ENCODE measurements around the gene CLMN. TPM values are rescaled to one million over a fixed set of nuclear protein-coding genes. Genes with fewer than 3 reads are reported as not detected.
A peak's percentile ranks its signal among the peaks of the same experiment; 100 is the strongest.

Gene CLMN
- total RNA-seq, 4 donors from 2014 or later: 6.5 to 10.0 (median 7.9) TPM

DNA sequence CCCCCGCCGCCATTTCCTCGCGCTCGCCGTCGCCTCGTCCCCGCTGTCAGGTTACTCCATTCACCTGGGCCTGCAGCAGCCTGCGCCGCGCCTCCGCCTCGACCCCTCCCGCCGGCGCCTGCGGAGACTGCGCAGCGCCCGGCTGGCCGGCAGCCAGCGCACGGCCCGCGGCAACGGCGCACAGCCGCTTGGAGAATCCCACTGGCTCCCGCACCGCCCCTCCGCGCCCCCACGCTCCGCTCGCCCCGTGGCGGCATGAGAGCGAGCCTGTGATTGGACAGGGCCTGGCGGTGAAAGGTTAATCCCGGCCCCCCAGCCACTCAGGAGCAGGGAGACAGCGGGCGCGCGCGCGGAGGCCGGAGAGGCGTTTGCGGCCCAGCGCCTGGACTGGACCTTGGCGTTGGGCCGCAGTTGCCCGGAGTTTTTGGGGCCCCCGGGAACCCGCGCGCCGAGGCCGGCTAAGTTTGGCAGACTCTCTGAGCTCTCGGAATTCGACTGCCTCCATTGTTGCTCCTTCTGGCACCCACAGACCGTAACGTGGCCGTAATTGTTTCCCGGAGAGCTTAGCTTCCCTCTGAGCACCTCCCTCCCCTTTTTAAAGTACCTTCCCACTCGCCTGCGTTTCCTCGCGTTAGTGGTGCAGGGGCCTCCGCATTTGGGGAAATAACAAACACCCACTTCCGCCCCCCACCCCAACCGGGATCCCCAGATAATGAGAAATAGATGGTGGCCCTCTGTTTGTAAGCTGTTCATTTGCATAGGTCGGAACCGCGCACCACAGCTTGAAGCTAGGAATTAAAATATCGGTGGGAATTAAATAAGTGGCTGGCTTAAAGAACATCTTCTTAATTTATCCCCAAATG lies 162.2 kb downstream of the CLMN start, which contains the start of gene DICER1:
Gene DICER1, minus strand, starts transcription at position 203 of the 863 bp plus-strand sequence. CDS start 24,071 bp downstream, outside the sequence.
- 0% methylated on average over 20 of the region's 77 CpGs for WGBS
- intact Hi-C loops (cut with DNase I): no loop called here
- Histone ChIP-seq H3K9me3 (no peaks in the 10 kb centered on the region), H3K36me3 (no peaks in the 10 kb centered on the region), H3K4me1 (peaks cover 24 to 46% (median 43%) of the 10 kb centered on the region in 4 donors), H3K4me3 (peak within 1 kb of the TSS; percentile 71 to 96 (median 82)), H3K27me3 (no peaks in the 10 kb centered on the region), H3K27ac (replicated peaks in 1 of 4) (peak within 1 kb of the TSS; percentile 95 to 97 (median 96))
- peak; percentile 99 for DNase-seq (ENCODE audit: extremely low spot score)
- TF ChIP-seq, protein P1, sequence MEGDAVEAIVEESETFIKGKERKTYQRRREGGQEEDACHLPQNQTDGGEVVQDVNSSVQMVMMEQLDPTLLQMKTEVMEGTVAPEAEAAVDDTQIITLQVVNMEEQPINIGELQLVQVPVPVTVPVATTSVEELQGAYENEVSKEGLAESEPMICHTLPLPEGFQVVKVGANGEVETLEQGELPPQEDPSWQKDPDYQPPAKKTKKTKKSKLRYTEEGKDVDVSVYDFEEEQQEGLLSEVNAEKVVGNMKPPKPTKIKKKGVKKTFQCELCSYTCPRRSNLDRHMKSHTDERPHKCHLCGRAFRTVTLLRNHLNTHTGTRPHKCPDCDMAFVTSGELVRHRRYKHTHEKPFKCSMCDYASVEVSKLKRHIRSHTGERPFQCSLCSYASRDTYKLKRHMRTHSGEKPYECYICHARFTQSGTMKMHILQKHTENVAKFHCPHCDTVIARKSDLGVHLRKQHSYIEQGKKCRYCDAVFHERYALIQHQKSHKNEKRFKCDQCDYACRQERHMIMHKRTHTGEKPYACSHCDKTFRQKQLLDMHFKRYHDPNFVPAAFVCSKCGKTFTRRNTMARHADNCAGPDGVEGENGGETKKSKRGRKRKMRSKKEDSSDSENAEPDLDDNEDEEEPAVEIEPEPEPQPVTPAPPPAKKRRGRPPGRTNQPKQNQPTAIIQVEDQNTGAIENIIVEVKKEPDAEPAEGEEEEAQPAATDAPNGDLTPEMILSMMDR (IDR thresholded peaks at IDR 0.05): no peak
- TF ChIP-seq POLR2A (IDR thresholded peaks at IDR 0.05; ENCODE audit: low read depth) (peak; percentile 32), POLR2AphosphoS5 (IDR thresholded peaks at IDR 0.05) (peak; percentile 77 to 81), EP300 (IDR thresholded peaks at IDR 0.05) (no peak)

DNA sequence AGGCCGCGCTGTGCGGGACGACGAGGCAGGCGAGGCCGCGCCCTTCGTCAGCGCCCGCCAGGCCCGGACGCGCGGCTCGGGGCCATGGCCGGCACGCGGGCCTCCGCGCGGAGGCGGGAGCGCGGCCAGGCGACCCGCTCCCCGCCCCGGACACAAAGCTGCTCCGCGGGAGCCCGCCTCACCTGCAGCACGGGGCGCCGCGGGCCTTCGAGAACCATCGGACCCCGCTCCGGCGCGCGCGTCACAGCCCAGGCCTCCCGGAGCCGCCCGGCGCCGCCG lies 162.7 kb downstream of the CLMN start:
- no peak for DNase-seq (ENCODE audit: extremely low spot score)
- WGBS: no CpG with 5 or more reads among the region's 50 CpGs
- Histone ChIP-seq H3K4me1 (peaks cover 24 to 51% (median 49%) of the 10 kb centered on the region in 4 donors), H3K9me3 (no peaks in the 10 kb centered on the region), H3K27ac (replicated peaks in 1 of 4) (peak overlapping the region; percentile 95 to 97 (median 96)), H3K27me3 (no peaks in the 10 kb centered on the region), H3K4me3 (peak overlapping the region; percentile 71 to 96 (median 82)), H3K36me3 (no peaks in the 10 kb centered on the region)
- intact Hi-C loops (cut with DNase I): no loop called here
- TF ChIP-seq POLR2AphosphoS5 (IDR thresholded peaks at IDR 0.05) (no peak), POLR2A (IDR thresholded peaks at IDR 0.05; ENCODE audit: low read depth) (no peak), EP300 (IDR thresholded peaks at IDR 0.05) (no peak)
- TF ChIP-seq, protein P1 (IDR thresholded peaks at IDR 0.05): no peak

DNA sequence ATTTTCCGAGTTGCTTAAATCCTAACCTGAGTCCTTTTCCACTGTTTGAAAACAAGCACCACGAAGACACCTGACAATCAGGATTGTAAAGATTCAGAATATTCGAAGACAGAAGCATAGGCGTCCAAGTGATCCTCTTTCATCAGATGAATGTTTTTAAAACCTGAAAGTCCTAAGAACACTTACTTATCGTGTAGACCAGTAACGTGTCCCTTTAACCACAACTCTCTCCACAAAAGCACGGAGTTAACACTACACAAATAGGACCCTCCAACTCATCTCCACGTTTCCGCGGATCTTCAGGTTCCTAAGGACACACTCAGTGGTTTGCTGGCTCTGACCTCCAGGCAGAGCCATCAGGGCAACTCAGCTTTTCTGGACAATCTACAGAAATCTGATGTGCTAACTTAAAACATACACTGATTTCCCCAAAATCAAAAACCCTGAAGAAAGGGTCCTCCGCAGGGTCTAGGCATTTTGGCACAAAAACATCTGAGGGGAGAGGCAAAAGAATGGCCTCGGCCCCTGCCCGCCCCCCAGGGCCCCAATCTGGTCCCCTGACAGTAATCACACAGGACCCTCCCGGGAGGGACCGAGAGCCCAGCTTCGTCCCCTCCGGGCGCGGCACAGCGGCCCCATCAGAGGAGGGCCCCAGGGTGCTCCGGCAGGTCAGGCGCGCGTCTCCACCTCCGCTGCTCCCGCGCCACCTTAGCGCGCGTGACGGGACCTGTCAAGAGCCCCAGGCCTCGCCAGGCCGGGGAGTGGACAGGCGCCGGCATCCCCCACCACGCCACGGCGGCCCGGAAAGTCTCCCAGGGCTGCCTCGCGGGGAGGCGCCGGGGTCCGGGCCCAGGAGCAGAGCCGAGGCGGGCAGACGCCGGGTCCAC lies 163.3 kb downstream of the CLMN start:
- TF ChIP-seq POLR2A (IDR thresholded peaks at IDR 0.05; ENCODE audit: low read depth) (no peak), POLR2AphosphoS5 (IDR thresholded peaks at IDR 0.05) (peak in 1 of 2 donors; percentile 7)
- no peak for DNase-seq (ENCODE audit: extremely low spot score)
- no peaks in the 10 kb centered on the region for H3K36me3 ChIP-seq
- H3K4me3 ChIP-seq: peak overlapping the region; percentile 71 to 96 (median 82)
- H3K4me1 ChIP-seq: peaks cover 29 to 57% (median 55%) of the 10 kb centered on the region in 4 donors
- H3K27me3 ChIP-seq: no peaks in the 10 kb centered on the region
- WGBS: 4% methylated on average over 11 of the region's 48 CpGs
- no peaks in the 10 kb centered on the region for H3K9me3 ChIP-seq
- H3K27ac ChIP-seq (replicated peaks in 1 of 4): peak overlapping the region; percentile 95 to 97 (median 96)
- intact Hi-C loops (cut with DNase I): no loop called here

DNA sequence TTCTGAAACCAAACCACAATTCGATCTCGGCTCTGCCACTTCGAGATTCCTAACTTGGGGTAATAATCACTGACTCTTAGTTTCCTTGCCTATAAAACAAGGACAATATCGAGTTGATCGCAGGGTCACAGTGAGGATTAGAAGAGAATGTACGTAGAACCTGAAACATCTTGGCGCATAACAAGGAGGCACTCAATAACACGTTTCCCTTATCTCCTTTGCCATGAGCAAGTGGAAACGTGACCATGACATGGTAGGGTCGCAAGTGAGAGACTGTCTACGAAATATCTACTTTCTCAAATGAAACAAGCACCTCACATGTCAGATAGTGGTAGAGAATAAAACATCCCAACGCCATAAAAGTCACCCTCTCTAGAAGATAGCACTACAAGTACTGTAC lies 164.7 kb downstream of the CLMN start:
- Histone ChIP-seq H3K27ac (replicated peaks in 1 of 4) (peak overlapping the region; percentile 1 to 97 (median 96)), H3K4me1 (peaks cover 40 to 71% (median 69%) of the 10 kb centered on the region in 4 donors), H3K4me3 (peak overlapping the region; percentile 71 to 96 (median 82)), H3K27me3 (no peaks in the 10 kb centered on the region), H3K36me3 (no peaks in the 10 kb centered on the region), H3K9me3 (no peaks in the 10 kb centered on the region)
- TF ChIP-seq, protein P1 (IDR thresholded peaks at IDR 0.05): no peak
- intact Hi-C loops (cut with DNase I): no loop called here
- WGBS: 91% methylated on average over 12 of the region's 12 CpGs
- no peak for DNase-seq (ENCODE audit: extremely low spot score)

DNA sequence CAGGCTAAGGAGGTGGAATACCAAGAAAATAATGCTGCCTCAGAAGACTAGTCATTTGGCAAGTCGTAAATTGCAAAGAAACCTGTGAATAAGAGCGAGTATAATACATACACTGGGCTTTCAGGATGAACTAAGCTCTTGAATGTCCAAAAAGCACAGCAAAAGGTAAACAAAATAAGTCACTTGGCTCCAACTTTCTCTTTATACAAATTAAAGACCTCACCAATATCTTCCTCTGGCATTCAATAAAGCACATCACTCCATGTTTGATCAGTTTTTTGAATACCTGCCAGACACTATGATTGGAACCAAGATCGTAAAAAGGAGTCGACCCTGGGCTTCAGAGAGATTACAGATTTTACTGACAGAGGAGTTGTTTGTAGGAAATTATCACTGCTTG lies 165.8 kb downstream of the CLMN start:
- no peaks in the 10 kb centered on the region for H3K9me3 ChIP-seq
- no peaks in the 10 kb centered on the region for H3K27me3 ChIP-seq
- peak overlapping the region in 3 of 4 donors; percentile 21 to 97 (median 25) for H3K27ac ChIP-seq (replicated peaks in 1 of 4)
- H3K36me3 ChIP-seq: no peaks in the 10 kb centered on the region
- peaks cover 49 to 82% (median 80%) of the 10 kb centered on the region in 4 donors for H3K4me1 ChIP-seq
- TF ChIP-seq, protein P1 (IDR thresholded peaks at IDR 0.05): no peak
- TF ChIP-seq EP300 (IDR thresholded peaks at IDR 0.05) (no peak), POLR2AphosphoS5 (IDR thresholded peaks at IDR 0.05) (no peak), POLR2A (IDR thresholded peaks at IDR 0.05; ENCODE audit: low read depth) (no peak)
- no peak for DNase-seq (ENCODE audit: extremely low spot score)
- intact Hi-C loops (cut with DNase I): no loop called here
- WGBS: 56% methylated on average over 4 of the region's 4 CpGs
- no peak overlapping the region for H3K4me3 ChIP-seq

All from esophagus muscularis mucosa (tissue), 4 donors.